Subcutaneous preadipocyte (primary cell): ENCODE measurements around the gene ADPRM. TPM values are rescaled to one million over a fixed set of nuclear protein-coding genes. Genes with fewer than 3 reads are reported as not detected.

ENCODE experiments used
- total RNA-seq: library from RNA; depleted of rRNA; stranded (reverse); fragments of >200 nt; gene quantifications from 2 replicates; pipeline ENCODE4 v1.2.3, GENCODE V29; 2012

ADPRM gene
- 9.0 and 9.2 TPM in 2 replicates for total RNA-seq

GRCh38 chr17:10697092-10698081 lies at the start of gene ADPRM, which contains the start of gene SCO1:
Gene ADPRM, plus strand, starts transcription at chr17:10697594. Its CDS starts 7,333 bp downstream, at chr17:10704927.
Gene SCO1, minus strand, starts transcription at chr17:10697533. Its CDS starts 26 bp downstream, at chr17:10697507.

GRCh38 chr17:10657148-10657547 lies 40.2 kb upstream of the ADPRM start, which contains the start of gene MYH3:
Gene MYH3, minus strand, starts transcription at chr17:10657309. Its CDS starts 2,245 bp downstream, at chr17:10655064.

GRCh38 chr17:10729334-10730193 lies 32.2 kb downstream of the ADPRM start, which contains the start of gene TMEM220:
Gene TMEM220, minus strand, starts transcription at chr17:10730023. Its CDS starts 172 bp downstream, at chr17:10729851.

Other genes with a start within 250 kb of the ADPRM start
- gene MYH4, start 228.0 kb upstream of the ADPRM start, total RNA-seq = not detected in 2 replicates
- not detected in 2 replicates for gene MYH1, start 179.1 kb upstream of the ADPRM start, total RNA-seq
- gene MYH2, start 147.9 kb upstream of the ADPRM start, total RNA-seq = not detected in 2 replicates
- 0.37 and 0.39 TPM in 2 replicates for gene MYH3, start 40.3 kb upstream of the ADPRM start, total RNA-seq
- 22.0 and 29.9 TPM in 2 replicates for gene SCO1, start 61 bp upstream of the ADPRM start, total RNA-seq
- gene TMEM220, start 32.4 kb downstream of the ADPRM start, total RNA-seq = 0.59 and 1.1 TPM in 2 replicates
- gene TMEM238L, start 106.5 kb downstream of the ADPRM start, total RNA-seq = not detected in 2 replicates
- gene PIRT, start 140.5 kb downstream of the ADPRM start, total RNA-seq = not detected in 2 replicates